GM10266 (cell line): ENCODE results near the gene MAP1LC3C.

ENCODE experiments used
- DNase-seq: peaks from one replicate; pipeline ENCODE4 v3.0.0; 2012; ENCODE audit errors: extremely low spot score
- TF ChIP-seq, protein P1 (sequence below): IDR thresholded peaks from 2 replicates; pipeline ENCODE4 v1.5.1; 2012; ENCODE audit warnings: mild to moderate bottlenecking, low read depth; ENCODE audit not compliant: control insufficient read depth, insufficient read depth; ENCODE audit errors: missing control alignments

MAP1LC3C gene

DNA sequence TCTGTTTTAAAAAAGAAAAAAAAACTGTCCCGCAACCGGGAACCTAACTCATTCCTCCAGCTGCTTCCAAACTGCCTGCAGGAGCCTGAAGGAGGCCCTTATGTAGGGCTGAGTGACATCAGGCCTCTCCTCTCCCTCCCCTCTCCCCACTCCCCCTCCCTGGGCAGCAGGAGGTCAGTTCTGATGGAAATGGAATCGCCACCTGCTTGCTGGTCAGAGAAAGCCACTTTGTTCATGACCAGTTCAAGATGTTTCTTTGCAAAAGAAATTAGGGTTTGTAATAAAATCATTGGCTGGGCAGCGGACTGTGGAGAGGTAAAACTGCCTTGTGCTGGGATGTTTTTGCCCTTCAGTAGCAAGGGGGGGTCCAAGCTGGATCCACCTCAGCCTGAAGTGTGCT, at the start of gene MAP1LC3C:
Gene MAP1LC3C, minus strand, starts transcription at position 73 of the 400 bp plus-strand sequence. CDS start 90 bp downstream, outside the sequence.
- TF ChIP-seq, protein P1, sequence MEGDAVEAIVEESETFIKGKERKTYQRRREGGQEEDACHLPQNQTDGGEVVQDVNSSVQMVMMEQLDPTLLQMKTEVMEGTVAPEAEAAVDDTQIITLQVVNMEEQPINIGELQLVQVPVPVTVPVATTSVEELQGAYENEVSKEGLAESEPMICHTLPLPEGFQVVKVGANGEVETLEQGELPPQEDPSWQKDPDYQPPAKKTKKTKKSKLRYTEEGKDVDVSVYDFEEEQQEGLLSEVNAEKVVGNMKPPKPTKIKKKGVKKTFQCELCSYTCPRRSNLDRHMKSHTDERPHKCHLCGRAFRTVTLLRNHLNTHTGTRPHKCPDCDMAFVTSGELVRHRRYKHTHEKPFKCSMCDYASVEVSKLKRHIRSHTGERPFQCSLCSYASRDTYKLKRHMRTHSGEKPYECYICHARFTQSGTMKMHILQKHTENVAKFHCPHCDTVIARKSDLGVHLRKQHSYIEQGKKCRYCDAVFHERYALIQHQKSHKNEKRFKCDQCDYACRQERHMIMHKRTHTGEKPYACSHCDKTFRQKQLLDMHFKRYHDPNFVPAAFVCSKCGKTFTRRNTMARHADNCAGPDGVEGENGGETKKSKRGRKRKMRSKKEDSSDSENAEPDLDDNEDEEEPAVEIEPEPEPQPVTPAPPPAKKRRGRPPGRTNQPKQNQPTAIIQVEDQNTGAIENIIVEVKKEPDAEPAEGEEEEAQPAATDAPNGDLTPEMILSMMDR, result no peak
- no peak for DNase-seq

DNA sequence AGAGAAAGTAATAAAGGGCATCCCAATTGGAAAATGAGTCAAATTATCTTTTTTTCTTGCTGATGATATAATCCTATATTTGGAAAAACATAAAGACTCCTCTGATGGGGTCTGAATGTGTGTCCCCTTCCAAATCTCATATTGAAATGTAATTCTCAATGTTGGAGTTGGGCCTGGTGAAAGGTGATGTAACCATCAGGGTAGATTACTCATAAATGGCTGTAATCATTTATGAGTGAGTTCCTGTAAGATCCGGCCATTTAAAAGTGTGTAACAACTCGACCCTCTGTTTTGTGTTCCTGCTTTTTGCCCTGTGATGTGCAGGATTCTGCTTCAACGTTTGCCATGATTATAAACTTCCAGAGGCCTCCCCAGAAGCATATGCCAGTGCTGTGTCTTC, 44.3 kb upstream of the MAP1LC3C start:
- TF ChIP-seq, protein P1, result no peak
- no peak for DNase-seq

DNA sequence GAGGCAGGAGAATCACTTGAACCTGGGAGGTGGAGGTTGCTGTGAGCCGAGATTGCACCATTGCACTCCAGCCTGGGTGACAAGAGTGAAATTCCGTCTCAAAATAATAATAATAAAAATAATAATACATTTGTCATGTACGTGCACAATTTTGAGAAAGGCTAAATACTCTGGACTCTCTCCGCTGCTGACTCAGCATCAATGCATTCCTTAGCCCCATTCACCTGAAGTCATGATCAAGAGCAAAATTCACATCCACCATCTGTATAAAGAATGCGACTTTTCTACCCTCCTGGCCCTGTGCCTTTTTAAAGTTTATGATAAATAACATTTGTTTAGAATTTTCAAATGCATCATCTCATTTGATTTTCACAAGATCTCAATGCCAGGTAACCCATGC, 35.5 kb upstream of the MAP1LC3C start:
- TF ChIP-seq, protein P1, result no peak
- DNase-seq, result no peak

DNA sequence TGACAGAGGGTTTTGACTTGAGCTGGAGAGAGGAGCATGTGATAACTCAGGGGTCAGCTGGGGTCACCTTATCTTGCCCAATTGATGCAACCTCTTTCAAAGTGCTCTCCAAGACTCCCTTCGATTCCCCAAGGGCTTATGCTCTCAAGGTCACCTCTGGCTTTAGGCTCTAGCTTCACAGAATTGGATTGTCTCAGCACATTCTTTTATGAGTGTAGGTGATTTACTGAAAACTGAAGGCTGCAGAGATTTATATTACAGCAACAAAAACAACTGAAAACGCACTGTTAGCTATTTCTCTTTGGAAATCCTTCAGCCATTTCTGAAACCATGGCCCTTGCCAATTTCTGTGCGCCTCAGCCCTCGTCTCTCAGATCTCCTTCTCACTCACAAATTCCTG, 34.5 kb upstream of the MAP1LC3C start:
- TF ChIP-seq, protein P1, result no peak

DNA sequence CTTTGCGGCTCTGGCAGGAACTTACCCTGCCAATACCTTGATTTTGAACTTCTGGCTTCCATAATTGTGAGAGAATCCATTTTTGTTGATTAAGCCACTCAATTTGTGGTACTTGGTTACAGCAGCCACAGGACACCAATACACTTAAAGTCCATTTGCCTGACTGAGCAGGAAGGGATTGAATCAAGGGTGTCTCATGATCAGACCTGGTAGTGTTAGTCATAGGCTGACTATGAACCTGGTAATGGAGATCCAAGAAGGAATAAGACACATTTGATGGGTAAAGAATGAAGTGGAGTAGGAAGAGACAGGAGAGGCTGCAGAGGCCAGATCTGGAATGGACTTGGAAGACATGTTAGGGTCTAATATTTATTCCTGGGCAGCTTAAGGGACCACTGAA, 31.2 kb upstream of the MAP1LC3C start:
- DNase-seq, result no peak
- TF ChIP-seq, protein P1, result no peak

More for the DNA sequence above, 34.5 kb upstream of the MAP1LC3C start:
- DNase-seq, result no peak

DNA sequence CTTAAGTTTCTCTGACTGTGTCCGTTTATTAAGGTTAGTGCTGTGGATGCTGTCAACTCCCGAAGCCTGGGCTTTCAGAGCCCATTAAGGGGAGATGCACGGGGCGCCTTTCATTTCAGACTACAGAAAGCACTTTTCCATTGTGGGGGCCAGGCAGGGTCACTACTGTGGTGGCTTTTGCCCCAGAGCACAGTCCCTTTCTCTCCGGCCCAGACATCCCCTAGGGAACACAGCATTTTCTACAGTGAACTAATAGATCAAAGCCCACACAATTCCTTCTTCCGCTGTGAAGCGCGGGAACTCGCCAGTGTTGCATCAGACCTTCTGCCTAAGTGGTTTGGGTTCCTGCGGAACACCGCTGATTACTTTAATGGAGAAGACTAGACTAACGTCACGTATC, 26.8 kb upstream of the MAP1LC3C start:
- no peak for DNase-seq
- TF ChIP-seq, protein P1, result no peak

DNA sequence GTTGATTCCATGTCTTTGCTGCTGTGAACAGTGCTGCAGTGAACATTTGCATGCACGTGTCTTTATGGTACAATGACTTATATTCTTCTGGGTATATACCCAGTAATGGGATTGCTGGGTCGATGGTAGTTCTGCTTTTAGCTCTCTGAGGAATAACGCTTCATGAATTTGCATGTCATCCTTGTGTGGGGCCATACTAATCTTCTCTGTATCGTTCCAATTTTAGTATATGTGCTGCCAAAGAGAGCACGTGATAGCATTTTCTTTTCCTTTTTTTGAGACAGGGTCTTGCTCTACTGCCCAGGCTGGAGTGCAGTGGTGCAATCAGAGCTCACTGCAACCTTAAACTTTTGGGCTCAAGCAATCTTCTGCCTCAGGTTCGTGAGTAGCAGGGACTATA, 24.9 kb upstream of the MAP1LC3C start:
- no peak for DNase-seq
- TF ChIP-seq, protein P1, result no peak
